ES-I3 (cell line): ENCODE measurements around the gene SYCE3.

Experiments
- H3K36me3 ChIP-seq: 2 replicates; pipeline ENCODE4 v1.6.1; 2013; ENCODE audit warnings: mild to moderate bottlenecking, low read length, control low read depth, moderate library complexity; ENCODE audit not compliant: insufficient read depth
- H3K4me1 ChIP-seq: 2 replicates; pipeline ENCODE4 v1.6.1; 2013; ENCODE audit warnings: mild to moderate bottlenecking, control low read depth, low read length; ENCODE audit not compliant: insufficient read depth
- H3K9ac ChIP-seq: 2 replicates; pipeline ENCODE4 v1.6.1; 2013; ENCODE audit warnings: low read depth, mild to moderate bottlenecking, low read length, moderate library complexity
- H3K9me3 ChIP-seq: 2 replicates; pipeline ENCODE4 v1.6.1; 2013; ENCODE audit warnings: mild to moderate bottlenecking, low read length, moderate library complexity; ENCODE audit not compliant: control insufficient read depth, insufficient read depth

SYCE3 gene

GRCh38 chr22:50575426-50575941 is 12.8 kb upstream of the SYCE3 start:
- Histone ChIP-seq H3K36me3 (peaks cover 3% of the 10 kb centered on the region; the same call in 1 of the 2 replicates), H3K4me1 (no peaks in the 10 kb centered on the region; the same call in 1 of the 2 replicates), H3K9me3 (no peaks in the 10 kb centered on the region), H3K9ac (no peak overlapping the region)

DNA sequence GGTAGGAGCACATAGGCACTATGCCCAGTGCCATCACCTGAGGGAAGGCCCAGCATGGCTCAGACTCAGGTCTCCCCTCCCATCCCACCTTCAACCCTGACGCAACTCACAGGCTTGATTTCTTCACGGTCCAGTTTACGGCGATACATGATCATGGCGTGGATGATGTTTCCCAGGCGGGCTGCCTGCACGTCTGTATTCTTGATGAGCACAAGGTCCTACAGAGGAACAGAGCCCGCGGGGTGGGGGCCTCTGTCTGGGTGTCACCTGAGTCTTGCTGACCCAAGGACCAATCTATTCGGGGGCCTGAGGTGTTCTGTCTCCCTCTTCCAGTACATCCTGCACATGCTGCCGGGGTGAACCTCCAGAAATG is 11.7 kb upstream of the SYCE3 start:
- Histone ChIP-seq H3K9ac (no peak overlapping the region), H3K9me3 (no peaks in the 10 kb centered on the region), H3K36me3 (peaks cover 7% of the 10 kb centered on the region; the same call in 1 of the 2 replicates), H3K4me1 (no peaks in the 10 kb centered on the region; the same call in 1 of the 2 replicates)

- no peak overlapping the region for H3K9ac ChIP-seq
- H3K4me1 ChIP-seq: no peaks in the 10 kb centered on the region; the same call in 1 of the 2 replicates
- peaks cover 7% of the 10 kb centered on the region; the same call in 1 of the 2 replicates for H3K36me3 ChIP-seq
- no peaks in the 10 kb centered on the region for H3K9me3 ChIP-seq
Observed at GRCh38 chr22:50573491-50574382, 11.0 kb upstream of the SYCE3 start.

GRCh38 chr22:50572965-50573364 is 10.2 kb upstream of the SYCE3 start:
- Histone ChIP-seq H3K36me3 (peaks cover 8% of the 10 kb centered on the region; the same call in 1 of the 2 replicates), H3K4me1 (no peaks in the 10 kb centered on the region), H3K9me3 (no peaks in the 10 kb centered on the region), H3K9ac (no peak overlapping the region)

- peaks cover 12% of the 10 kb centered on the region; the same call in 1 of the 2 replicates for H3K36me3 ChIP-seq
- H3K9me3 ChIP-seq: no peaks in the 10 kb centered on the region
- no peaks in the 10 kb centered on the region for H3K4me1 ChIP-seq
- no peak overlapping the region for H3K9ac ChIP-seq
Observed at GRCh38 chr22:50571264-50572175, 8.8 kb upstream of the SYCE3 start.

DNA sequence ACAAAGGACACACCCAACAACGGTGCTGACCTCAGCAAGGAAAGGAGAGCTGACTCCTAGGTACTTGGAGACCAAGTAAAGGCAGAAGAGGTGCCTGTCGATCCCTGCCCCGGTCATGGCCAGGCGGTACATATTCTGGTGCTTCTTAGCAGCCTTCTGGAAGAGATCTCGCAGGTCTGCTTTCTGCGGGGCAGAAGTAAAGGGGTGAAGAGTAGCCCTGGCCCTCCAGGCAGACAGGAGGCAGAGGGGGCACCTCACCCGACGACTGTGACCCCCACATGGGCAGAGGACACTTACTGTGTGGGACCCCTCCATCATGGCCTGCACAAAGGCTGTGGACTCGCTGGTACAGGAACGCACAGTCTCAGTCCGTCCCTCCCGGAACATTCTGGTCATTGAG is 8.1 kb upstream of the SYCE3 start:
- Histone ChIP-seq H3K9me3 (no peaks in the 10 kb centered on the region), H3K9ac (no peak overlapping the region), H3K4me1 (no peaks in the 10 kb centered on the region), H3K36me3 (peaks cover 12% of the 10 kb centered on the region; the same call in 1 of the 2 replicates)

DNA sequence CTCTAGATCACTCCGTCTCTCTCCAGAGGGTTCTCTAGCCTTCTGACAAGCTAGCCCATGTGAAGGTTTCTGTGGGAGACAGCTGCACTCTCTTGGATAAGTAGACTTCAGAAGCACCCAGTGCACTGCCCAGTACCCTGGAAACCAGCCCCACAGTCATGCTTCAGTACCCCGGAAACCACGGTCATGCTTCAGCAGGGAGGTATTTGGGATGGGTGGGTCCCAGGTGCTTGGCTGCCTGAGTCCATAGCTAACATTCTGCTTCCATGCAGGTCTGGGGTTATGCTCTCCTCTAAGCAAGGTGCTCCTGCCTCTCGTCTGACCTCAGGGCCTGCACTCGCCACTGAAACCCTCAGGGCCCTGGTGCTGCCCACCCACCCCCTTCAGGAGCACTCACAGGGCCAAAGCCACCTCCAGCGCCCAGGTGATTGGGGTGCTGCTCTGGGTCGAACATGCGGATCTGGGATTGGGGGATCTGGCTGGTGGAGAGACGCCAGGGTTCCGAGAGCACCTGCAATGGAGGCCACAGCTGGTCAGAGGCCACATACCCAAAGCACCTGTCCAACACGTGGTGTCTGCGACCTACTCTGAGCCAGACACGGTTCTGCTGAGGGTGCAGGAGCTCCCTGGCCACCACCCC is 7.3 kb upstream of the SYCE3 start:
- H3K9me3 ChIP-seq: no peaks in the 10 kb centered on the region
- no peaks in the 10 kb centered on the region for H3K4me1 ChIP-seq
- H3K36me3 ChIP-seq: peaks cover 12% of the 10 kb centered on the region; the same call in 1 of the 2 replicates
- no peak overlapping the region for H3K9ac ChIP-seq

- Histone ChIP-seq H3K9ac (no peak overlapping the region), H3K36me3 (peaks cover 12% of the 10 kb centered on the region; the same call in 1 of the 2 replicates), H3K9me3 (no peaks in the 10 kb centered on the region), H3K4me1 (no peaks in the 10 kb centered on the region)
Observed at GRCh38 chr22:50569041-50569459, 6.3 kb upstream of the SYCE3 start.

DNA sequence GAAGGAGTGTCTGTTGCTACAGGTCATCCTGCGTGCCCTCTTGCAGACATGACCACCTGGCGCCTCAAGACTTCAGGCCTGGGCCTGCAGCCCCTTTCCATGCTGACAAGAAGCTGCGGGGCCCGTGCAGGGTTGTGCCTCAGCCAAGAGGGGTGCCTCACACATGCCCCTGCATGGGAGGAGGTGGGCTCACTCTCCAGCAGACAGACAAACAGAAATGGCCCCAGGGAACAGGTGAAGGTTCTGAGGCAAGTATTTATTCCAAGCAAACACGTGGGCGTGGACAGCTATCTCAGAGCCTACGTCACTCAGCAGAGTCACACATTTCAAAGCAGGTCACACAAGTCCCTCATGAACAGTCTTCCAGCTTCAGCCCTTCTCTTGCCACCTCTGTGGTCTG is 5.9 kb upstream of the SYCE3 start:
- H3K36me3 ChIP-seq: peaks cover 12% of the 10 kb centered on the region; the same call in 1 of the 2 replicates
- H3K9me3 ChIP-seq: no peaks in the 10 kb centered on the region
- H3K4me1 ChIP-seq: no peaks in the 10 kb centered on the region
- no peak overlapping the region for H3K9ac ChIP-seq

GRCh38 chr22:50567721-50568252 is 5.1 kb upstream of the SYCE3 start:
- H3K9ac ChIP-seq: no peak overlapping the region
- H3K9me3 ChIP-seq: no peaks in the 10 kb centered on the region
- no peaks in the 10 kb centered on the region for H3K4me1 ChIP-seq
- H3K36me3 ChIP-seq: peaks cover 12% of the 10 kb centered on the region; the same call in 1 of the 2 replicates

DNA sequence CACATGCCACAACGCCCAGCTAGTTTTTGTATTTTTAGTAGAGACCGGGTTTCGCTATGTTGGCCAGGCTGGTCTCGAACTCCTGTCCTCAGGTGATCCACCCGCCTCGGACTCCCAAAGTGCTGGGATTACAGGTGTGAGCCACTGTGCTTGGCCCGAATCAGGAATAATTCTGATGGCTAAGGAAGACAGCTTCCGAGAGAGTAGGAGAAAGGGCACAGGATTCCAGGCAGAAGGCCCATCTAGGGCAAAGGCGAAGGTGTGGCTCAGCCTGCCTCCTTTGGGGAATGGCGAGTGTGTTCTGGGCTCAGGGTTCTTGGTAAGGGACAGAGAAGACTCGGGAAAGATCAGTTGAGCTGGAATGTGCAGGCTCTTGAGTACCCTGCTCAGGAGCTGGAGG is 1.6 kb upstream of the SYCE3 start:
- no peaks in the 10 kb centered on the region for H3K4me1 ChIP-seq
- H3K9ac ChIP-seq: no peak overlapping the region
- no peaks in the 10 kb centered on the region for H3K9me3 ChIP-seq
- peaks cover 5% of the 10 kb centered on the region; the same call in 1 of the 2 replicates for H3K36me3 ChIP-seq

GRCh38 chr22:50563413-50564160 is 868 bp upstream of the SYCE3 start:
- Histone ChIP-seq H3K4me1 (no peaks in the 10 kb centered on the region), H3K9ac (peak overlapping the region; percentile 82), H3K9me3 (no peaks in the 10 kb centered on the region), H3K36me3 (peaks cover 5% of the 10 kb centered on the region; the same call in 1 of the 2 replicates)
